GM19452 (cell line): ENCODE data around the gene PPM1L.

Experiments
- ATAC-seq: cut with Tn5 transposase; IDR thresholded peaks from one replicate; pipeline ENCODE4 v1.9.1; 2021; ENCODE audit not compliant: unreplicated experiment

Gene PPM1L

DNA sequence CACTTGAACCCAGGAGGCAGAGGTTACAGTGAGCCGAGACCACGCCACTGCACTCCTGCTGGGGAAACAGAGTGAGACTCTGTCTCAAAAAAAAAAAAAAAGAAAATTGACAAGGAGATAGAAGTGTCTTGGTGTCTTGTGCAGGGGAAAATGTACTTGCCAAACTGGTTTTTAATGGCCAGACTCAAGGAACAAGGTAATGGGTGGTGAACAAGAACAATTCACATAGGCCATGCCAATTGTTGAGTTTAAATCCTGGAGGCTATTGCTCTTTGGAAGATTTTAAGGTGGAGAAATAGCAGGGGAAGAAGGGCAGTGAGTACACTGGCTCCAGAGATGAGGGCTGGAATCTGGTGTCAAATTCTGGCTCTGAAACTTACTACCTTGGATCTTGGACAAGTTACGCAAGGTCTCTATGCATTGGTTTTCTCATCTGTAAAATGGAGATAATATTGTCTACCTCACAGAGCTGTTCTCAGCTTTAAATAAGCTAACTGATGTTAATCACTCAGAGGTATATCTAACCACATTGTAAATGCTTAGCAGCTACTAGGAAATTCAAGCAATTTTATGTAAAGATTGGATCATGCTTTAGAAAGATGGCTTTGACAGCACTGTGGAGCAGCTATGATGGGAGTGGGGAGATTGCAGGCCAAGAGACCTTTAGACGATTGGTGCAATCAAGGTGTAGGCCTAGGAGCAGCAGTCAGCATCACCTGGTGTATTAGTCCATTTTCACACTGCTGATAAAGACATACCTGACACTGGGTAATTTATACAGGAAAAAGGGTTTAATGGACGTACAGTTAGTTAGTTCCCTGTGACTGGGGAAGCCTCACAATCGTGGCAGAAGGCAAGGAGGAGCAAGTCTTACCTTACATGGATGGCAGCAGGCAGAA lies 270.8 kb downstream of the PPM1L start:
- no peak for ATAC-seq

DNA sequence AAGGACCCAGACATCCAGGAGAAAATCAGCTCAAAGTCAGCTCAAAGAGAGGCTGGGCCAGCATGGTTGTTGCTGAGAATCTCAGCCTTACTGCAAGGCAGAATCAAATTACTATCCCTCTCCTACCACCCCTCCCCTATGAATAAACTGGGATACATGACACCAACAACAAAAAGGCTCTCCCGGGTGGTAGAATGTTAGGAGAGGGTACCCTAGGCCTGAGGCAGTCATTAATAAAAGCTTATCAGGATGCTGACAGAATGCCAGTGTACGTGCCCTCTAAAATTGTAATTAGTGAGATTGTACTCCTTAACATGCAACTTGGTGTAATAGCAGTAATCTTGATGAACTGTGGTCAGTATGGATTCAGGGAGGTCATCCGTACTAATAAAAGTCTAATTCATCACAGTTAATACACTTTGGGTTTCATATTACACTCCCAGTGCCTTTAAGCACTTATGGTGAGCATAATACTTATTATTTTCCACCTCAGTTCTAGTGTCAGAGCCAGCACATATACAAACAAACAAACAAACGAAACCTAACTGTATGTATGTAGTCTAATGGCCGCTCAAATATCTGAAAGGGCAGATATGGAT lies 272.6 kb downstream of the PPM1L start:
- no peak for ATAC-seq

DNA sequence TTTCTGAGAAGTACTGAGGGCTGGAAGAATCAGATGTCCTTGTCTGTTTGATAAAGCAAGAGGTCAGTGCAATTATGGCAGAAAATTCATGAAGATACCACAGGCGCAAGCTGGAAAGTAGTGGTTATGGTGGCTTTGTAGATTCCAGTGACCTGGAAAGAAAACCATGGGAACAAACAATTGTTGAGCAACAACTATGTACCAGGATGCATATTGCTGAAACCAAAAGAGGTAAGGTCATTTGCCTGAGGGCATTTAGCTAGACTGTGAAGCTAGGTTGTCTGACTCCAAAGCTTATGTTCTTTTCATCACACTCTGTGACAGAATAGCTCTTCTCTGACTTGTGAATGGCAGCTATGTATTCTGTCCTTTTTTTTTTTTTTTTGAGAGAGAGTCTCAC lies 275.1 kb downstream of the PPM1L start:
- ATAC-seq, result no peak

DNA sequence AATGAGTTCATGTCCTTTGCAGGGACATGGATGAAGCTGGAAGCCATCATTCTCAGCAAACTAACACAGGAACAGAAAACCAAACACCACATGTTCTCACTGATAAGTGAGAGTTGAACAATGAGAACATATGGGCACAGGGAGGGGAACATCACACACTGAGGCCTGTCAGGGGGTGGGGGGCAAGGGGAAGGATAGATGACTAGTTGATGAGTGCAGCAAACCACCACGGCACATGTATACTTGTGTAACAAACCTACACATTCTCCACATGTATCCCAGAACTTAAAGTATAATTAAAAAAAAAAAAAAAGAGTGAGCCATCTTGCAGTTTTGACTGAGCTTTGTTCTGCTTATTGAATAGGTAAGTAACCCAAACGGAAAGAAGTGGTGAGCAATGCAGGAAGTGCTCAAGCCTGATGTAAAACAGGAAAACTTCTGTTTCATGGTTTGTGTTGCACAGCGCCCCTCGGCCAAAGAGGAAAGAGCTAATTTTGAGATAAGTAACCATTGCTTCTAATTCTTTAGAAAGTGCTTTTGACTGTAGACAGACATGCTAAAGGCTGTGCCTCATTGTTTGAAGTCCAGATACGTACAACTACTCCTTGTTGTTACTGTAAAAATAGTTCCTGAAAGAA lies 279.0 kb downstream of the PPM1L start:
- peak; percentile 94 for ATAC-seq

DNA sequence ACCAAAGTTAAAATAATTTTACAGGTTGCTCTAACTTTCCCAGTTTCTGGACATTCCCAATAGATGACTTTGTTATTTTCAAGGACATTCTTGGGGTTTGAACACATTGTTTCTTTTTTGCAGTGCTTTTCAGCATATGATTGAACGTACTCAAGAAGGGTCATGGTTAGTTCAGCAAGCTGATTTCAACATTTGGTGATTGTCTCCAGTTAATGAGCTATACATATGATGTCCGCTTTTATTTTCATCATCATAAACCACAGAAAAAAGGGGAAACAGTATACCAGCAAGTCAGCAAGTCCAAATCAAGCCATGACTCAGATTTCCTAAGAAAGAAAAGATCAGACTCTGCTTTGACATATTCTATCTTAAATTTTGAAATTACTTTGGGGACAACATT lies 279.7 kb downstream of the PPM1L start:
- ATAC-seq, result peak; percentile 21

DNA sequence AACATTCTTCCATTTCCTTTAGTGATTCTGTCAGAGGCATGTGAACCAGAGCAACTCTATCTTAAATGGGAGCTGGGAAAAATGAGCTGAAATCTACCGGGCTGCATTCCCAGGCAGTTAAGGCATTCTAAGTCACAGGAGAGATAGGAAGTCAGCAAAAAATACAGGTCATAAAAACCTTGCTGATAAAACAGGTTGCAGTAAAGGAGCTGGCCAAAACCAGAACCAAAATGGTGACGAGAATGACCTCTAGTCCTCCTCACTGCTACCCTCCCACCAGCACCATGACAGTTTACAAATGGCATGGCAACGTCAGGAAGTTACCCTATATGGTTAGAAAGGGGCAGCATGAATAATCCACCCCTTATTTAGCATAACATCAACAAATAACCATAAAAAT lies 282.7 kb downstream of the PPM1L start:
- no peak for ATAC-seq

DNA sequence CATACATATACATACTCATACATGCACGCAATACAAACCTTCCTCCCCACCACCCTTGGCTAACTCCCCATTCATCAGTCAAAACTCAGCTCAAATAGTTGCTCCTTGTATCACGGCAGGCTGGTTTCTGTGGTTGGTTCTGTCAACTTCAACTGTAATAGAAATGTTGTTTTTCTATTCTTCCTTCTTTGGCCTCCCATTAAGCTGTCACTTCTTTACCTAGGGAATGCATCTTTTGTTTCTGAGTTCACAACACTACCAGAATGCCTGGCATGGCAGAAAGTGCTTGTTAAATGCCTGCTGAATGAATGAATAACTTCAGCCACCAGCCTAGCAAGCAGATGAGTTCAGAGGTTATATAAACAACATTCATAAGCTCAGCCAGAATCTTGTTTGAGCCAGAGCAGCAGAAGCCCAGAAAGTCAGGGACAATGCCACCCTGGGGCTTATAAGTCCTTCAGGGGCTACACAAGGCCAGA lies 286.0 kb downstream of the PPM1L start:
- ATAC-seq, result no peak

DNA sequence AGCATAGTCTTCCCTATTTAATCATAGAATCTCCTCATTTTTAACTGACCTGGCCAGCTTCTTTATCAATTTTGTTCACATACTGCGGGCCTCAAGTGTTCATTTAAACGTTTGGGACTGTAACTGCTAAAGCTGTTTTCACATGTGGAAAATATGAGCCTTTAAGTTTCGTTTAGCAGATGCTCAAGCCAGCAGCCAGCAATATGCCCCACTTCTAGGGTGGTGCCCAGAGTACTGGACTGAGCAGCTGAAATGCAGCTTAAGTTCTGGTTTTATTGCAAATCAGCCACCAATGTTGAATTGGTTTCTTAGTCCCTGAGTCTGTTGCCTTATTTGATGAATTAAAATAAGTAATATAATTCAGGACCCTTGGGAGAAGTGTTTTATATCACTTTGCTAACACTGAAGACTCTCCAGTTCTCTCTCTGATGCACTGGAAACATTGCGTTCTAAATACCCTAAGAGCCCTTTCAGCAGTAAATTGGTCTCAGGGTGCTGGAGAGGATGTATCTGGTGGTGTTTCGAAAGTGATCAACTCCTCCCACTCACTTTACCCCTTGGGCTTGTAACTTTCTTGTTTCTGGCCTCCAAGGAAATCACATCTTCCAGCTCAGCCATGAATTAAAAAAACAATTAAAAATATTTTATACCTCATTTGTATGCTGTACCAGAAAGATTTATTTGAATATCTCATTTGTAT lies 287.5 kb downstream of the PPM1L start:
- no peak for ATAC-seq

DNA sequence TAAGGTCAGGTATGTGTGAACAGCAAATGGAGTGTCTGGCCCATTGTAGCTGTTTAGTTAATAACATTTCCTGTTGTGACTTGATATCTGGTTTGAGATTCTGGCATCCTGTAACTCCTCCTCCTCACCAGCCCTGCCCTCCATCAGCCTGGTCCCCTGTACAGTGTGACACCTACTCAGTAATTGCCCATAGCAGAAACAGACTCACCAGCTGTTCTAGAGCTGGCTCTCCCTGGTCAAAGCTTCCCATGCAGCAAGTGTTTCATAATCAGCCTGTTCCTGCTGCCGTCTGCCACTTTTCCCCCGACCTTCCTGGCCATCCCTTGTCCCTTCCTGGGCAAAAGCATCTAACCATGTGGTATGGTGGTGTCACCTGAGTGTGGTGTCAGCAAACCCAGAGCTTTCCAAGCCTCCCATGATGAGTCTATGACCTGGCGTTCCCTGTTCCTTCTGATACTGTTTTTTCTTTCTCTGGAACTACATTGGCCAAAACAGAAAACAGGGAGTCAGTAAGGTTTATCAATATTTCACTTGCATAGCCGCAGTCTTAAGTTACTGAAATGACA lies 293.7 kb downstream of the PPM1L start:
- no peak for ATAC-seq

DNA sequence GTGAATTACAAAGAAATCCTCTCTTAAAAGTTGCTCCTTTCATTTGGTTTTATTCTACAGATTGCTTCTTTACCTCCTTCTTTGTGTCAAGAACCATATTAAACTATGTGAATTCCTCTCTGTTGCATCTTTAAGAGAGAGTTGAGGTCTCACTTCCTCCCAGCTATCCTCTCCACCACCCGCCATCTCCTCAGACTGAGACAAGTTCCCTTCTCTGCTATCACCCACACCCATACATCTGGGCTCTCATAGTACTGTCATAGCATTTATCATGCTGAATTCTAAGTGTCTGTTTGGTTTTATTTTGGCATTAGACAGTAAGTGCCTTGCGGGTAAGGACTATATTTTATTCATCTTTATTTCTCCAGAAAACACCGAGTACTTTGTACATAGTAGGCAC lies 294.9 kb downstream of the PPM1L start:
- peak; percentile 64 for ATAC-seq

DNA sequence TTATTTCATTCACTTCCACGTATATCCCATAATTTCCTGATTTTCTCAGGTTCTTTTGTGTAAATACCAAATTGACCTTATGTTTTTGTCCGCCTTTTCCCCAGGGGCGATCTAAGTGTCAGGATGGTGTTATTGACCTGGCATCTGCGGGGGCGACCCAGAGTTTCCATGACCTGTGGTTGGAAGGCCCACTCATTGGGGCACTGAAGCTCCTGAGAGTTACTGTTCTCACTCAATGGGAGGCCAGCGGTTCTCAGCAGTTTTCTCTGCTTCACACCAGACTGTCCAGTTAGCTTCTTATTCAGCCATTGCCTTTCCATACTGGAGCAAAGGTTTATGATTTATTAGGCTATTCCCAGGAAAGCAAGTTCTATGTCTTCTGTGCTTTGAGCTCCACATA lies 295.8 kb downstream of the PPM1L start:
- no peak for ATAC-seq

DNA sequence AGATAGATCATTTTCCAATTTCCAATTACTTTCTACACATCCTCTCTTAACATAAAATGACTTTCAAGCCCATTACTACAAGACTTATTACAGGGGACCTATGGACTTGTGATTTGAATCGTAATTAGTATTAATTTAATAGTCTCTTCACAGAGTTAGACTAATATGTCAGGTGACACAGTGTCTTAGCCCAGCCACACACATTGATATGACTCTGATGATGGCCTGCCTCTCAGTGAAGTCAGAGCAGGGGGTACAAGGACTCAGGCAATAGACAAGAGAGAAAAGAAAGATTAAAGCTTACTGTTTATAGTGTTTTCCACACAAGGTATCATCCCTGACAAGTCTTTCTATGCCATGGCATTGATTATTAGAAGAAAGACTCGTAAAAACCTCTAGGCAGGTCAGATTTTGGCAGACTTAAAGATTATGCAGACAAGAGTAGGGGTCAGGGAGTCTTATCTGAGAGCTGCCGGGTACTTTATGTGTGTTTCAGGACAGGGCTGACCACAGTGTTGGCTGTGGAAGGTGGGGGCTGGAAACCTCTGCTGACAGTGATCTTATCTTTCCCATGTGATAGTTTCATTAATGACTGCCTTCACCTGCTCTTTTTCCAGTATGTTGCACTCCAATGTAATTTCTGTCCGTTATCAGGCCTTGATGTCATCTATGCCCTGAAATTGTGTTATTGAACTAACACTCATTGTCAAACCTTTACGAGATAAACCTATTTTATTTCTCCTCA lies 299.0 kb downstream of the PPM1L start:
- ATAC-seq, result no peak

DNA sequence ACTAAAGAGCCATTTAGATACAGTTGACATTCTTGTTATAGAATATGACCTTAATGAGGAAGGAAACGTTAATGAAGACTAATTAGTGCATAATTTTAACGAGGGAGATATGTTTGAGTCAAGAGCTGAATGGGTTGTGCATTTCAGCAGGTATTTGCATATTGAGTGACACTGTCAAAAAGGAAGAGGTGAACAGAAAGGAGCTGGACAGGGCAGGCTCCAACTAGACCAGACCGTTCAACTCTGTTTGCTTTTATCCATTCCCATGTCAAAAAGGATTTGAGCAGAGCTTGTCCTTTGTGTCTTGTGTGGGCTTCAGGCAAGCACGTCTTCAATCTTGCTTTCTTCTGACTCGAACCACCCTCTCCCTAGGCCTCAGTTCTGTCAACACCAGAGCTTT lies 308.4 kb downstream of the PPM1L start:
- ATAC-seq, result no peak

DNA sequence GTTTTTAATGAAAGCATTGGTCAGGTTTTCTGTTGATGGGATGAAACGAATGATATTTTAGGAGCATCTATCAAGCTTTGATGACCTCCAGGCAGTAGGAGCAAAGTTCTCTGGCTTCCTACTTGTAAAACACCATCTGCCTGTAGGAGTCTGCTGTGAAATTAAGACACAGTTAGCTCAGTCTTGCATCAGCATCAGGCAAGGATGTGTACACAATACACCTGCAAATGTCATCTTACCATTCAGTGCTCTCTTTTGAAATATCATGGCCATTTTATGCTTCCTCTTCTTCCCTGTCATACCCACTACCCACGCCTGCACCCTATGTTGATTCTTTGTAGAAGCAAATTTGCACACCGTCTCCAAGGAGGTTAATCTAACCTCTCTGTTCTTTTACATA lies 310.9 kb downstream of the PPM1L start:
- ATAC-seq, result no peak

DNA sequence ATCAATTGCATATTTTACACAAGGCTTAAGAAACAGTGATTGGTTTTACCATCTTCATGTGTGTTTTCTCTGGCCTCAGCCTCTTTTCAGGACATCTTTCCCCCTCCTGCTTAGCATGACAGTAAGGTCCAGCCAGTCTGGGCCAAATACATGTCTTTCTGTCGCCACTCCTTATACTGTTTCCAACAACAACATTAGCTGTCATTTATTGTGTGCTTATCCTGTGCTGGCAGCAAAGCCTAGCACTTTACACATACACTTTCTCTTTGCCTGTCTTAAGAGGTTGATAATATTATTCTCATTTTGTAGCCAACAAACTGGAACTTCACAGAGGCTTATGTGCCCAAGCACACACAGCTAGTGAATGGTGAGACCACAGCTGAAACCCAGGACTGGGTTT lies 311.3 kb downstream of the PPM1L start:
- no peak for ATAC-seq

DNA sequence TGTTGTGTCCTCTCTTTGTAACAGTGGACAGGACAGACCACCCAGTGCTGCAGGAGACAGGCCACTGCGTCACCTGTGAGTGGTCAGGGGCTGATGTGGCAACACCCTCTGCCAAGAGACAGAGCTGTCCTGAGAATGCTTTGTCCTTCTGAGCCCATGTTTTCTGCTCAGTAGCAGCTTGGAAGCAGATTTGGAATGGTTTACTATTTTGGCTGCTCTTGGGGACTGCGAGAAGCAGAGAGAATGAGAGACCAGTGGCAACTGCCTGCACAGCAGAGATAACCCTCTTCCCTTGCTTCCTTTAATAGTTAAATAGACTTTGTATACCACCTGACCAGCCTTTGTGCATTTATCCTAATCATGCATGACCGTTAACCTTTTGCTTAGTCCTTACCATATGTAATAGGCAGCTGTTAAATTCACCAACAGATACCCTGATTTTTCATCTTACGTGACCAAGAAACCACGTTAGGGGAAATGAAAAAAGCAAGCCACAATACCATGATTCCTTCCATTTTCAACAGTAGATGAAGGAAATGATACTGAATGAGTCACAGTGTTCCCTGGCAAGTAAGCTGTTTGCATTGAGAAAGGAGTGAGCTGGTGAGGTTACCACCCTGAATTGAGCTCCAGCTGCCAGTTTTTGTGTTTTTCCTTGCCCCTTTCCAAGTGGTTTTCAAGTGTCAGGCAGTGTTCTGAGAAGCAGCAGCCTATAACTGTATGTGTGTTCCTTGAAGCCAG lies 313.6 kb downstream of the PPM1L start:
- ATAC-seq, result peak; percentile 97

DNA sequence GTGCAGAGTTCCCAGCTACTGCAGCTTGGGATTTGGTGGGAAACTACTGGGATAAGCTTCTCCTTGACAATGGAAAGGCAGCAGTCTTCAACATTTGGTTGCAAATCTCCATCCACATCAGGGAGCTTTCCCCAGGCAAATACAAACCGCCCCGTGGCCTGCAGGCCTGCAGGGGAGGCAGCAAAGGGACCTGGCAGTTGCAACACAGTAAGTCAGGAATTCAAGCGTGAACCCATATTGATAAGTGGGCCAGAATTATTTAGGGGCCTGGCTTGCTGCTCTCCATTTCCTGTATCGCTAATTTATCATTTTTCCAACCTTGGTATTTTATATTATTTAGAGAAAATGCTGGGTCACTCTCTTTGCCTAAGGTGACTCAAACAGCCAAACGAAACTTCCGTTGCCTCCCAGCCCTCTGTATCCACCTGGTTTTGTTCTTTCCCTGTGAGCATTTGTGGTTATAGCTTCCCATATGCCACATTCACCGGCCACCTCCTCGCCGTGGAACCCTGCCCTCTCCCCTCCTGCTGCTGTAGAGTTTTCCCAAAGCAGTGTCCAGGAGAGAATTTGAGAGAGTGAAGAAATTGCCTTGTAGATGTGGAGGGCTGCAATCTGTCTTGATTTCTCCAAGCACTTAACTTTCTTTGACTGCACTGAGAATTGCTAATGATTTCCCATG lies 314.4 kb downstream of the PPM1L start:
- no peak for ATAC-seq

DNA sequence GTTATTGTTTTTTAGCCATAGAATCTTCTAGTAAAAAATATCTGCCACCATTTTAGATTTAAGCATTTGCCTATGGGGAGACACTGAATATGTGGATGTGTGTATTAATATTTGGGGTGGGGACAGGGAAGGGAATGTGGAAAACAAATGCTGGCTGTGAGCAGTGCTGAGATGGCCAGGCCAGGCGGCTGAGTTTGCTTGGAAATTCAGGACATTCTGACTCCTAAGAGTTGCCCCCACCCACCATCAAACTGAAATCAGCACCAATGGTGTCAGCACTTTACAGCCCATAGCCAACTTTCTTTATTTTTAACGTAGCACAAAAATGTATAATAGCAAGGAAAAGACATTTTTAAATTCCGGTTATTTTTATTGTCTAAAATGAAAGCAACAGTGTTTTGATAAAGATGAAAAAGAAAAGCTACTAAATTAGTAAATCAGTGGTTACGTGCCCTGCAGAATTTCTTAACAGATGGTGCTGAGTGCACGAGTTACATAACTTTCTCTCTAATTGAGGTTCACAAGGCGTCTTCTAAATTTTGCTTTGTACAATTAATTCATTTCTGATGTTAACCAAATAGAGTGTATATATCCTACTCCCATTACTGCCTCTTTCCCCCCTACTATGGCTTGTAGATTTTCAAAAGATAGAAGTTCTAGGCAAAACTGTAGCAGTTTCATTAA lies 315.1 kb downstream of the PPM1L start:
- ATAC-seq, result no peak

DNA sequence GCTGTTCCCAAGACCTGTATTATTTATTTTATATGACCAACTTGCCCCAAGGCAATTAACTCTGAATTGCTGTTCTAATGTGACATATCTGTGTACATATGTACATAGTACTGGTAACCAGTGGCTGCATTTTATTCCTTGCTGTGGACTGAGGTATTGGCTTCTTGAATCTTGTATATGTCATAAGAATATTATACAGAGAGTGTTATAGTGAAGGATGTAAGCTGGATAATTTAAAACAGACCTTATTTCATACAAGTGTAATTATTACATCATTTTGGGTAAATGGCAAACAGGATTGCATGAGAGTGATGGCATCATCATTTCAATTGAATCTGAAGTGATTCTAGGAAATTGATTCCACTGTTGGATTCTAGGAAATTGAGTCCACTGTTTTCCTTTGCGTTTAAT lies 316.2 kb downstream of the PPM1L start:
- no peak for ATAC-seq
